Breast epithelium (tissue), 3 donors: ENCODE measurements around the gene P3H2.

Source experiments
- CTCF ChIP-seq, 3 donors: fragments of 450-650 bp; IDR thresholded peaks; one replicate each; pipeline ENCODE4 v1.5.1; 2016 to 2017; ENCODE audit warnings: antibody characterized with exemption in 3 of 3, mild to moderate bottlenecking in 3 of 3, moderate library complexity in 3 of 3
- POLR2A ChIP-seq: fragments of 450-650 bp; IDR thresholded peaks from one replicate; pipeline ENCODE4 v1.6.1; 2016; ENCODE audit warnings: antibody characterized with exemption, mild to moderate bottlenecking, moderate library complexity

GRCh38 chr3:190094160-190094718 lies 26.5 kb downstream of the P3H2 start:
- TF ChIP-seq CTCF (IDR thresholded peaks at IDR 0.05) = no peak
- no peak for TF ChIP-seq POLR2A
